ENCODE measurements around the gene XYLT1. TPM values are rescaled to one million over a fixed set of nuclear protein-coding genes. Genes with fewer than 3 reads are reported as not detected.

The XYLT1 gene
- total RNA-seq, 1 experiment from 2014 or later = 1.7 TPM

DNA sequence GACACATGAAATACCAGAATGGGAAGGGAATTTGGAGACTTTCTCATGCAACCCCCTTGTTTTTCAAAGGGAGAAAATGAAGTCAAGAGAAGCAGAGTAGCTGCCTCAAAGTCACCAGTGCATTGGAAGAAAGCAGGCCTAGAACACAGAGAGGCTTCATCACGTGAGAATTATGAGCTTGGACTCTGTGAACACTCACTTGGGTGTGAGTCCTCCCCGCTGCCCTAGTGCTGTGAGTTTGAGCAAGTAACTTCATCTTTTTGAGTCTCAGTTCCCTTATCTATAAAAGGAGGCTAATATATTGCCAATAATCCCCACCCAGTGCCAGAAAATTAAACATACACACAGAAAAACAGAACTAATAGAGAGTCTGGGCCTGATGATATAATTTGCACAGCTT, 315.8 kb downstream of the XYLT1 start:
- Histone ChIP-seq H3K4me2 (no peak overlapping the region), H3K79me2 (ENCODE audit: low read depth) (no peaks in the 10 kb centered on the region), H3K27ac (no peak overlapping the region), H2AFZ (no peak overlapping the region), H3F3A (ENCODE audit: insufficient read depth, low read depth) (no peaks in the 10 kb centered on the region), H3K4me1 (replicated peaks; ENCODE audit: insufficient read depth) (no peaks in the 10 kb centered on the region), H3K36me3 (ENCODE audit: low read depth) (no peaks in the 10 kb centered on the region), H3K9me2 (ENCODE audit: insufficient read depth) (no peaks in the 10 kb centered on the region), H3K27me3 (ENCODE audit: insufficient read depth, low read depth) (0 out of 2 replicates have a peak, but pooled peaks cover 8% of the 10 kb centered on the region), H4K20me1 (ENCODE audit: insufficient read depth) (0 out of 2 replicates have a peak, but pooled peaks cover 4% of the 10 kb centered on the region), H3K4me3 (no peak overlapping the region), H3K9me3 (ENCODE audit: insufficient read depth, low read depth) (no peaks in the 10 kb centered on the region)
- DNase-seq = no peak
- no TSS peak for BruUV-seq (replicated peaks)
- CTCF ChIA-PET = no interaction called here
- POLR2A ChIA-PET (ENCODE audit: unreplicated experiment) = no interaction called here
- TF ChIP-seq, protein P1, sequence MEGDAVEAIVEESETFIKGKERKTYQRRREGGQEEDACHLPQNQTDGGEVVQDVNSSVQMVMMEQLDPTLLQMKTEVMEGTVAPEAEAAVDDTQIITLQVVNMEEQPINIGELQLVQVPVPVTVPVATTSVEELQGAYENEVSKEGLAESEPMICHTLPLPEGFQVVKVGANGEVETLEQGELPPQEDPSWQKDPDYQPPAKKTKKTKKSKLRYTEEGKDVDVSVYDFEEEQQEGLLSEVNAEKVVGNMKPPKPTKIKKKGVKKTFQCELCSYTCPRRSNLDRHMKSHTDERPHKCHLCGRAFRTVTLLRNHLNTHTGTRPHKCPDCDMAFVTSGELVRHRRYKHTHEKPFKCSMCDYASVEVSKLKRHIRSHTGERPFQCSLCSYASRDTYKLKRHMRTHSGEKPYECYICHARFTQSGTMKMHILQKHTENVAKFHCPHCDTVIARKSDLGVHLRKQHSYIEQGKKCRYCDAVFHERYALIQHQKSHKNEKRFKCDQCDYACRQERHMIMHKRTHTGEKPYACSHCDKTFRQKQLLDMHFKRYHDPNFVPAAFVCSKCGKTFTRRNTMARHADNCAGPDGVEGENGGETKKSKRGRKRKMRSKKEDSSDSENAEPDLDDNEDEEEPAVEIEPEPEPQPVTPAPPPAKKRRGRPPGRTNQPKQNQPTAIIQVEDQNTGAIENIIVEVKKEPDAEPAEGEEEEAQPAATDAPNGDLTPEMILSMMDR (conservative IDR thresholded peaks at IDR 0.05) = no peak
- TF ChIP-seq EZH2 (IDR thresholded peaks at IDR 0.05; ENCODE audit: low read depth) = no peak
- intact Hi-C loops (cut with micrococcal nuclease; ENCODE audit: unreplicated experiment) = no loop called here

DNA sequence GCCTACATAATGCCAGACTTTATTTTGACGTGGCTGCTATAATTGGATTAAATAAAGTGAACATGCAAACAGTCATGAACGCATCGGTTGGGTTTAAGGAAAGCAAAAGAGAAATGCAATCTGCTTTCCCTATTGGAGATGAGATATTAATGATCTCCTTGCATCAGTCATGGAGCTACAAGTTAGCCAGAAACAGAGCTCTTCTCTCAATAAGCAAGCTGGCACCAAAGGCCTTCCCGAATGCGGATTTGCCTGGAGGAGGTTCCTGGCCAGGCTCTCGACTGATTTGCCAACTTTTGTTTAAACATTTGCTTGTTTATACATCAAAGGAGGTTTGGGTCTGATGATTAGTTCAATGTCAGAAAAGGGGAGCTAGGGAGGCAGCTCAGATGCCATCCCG, 318.4 kb downstream of the XYLT1 start:
- Histone ChIP-seq H3K4me2 (no peak overlapping the region), H3F3A (ENCODE audit: insufficient read depth, low read depth) (no peaks in the 10 kb centered on the region), H3K4me1 (replicated peaks; ENCODE audit: insufficient read depth) (no peaks in the 10 kb centered on the region), H3K79me2 (ENCODE audit: low read depth) (no peaks in the 10 kb centered on the region), H3K27ac (no peak overlapping the region), H3K9me3 (ENCODE audit: insufficient read depth, low read depth) (no peaks in the 10 kb centered on the region), H2AFZ (no peak overlapping the region), H3K27me3 (ENCODE audit: insufficient read depth, low read depth) (no peaks in the 10 kb centered on the region), H3K36me3 (ENCODE audit: low read depth) (no peaks in the 10 kb centered on the region), H3K9me2 (ENCODE audit: insufficient read depth) (no peaks in the 10 kb centered on the region), H3K4me3 (no peak overlapping the region), H4K20me1 (ENCODE audit: insufficient read depth) (0 out of 2 replicates have a peak, but pooled peaks cover 4% of the 10 kb centered on the region)
- no TSS peak for BruUV-seq (replicated peaks)
- TF ChIP-seq, protein P1 (conservative IDR thresholded peaks at IDR 0.05) = no peak
- TF ChIP-seq EZH2 (IDR thresholded peaks at IDR 0.05; ENCODE audit: low read depth) = no peak
- intact Hi-C loops (cut with micrococcal nuclease; ENCODE audit: unreplicated experiment) = no loop called here
- DNase-seq = no peak
- ChIA-PET POLR2A (ENCODE audit: unreplicated experiment) (no interaction called here), CTCF (no interaction called here)

DNA sequence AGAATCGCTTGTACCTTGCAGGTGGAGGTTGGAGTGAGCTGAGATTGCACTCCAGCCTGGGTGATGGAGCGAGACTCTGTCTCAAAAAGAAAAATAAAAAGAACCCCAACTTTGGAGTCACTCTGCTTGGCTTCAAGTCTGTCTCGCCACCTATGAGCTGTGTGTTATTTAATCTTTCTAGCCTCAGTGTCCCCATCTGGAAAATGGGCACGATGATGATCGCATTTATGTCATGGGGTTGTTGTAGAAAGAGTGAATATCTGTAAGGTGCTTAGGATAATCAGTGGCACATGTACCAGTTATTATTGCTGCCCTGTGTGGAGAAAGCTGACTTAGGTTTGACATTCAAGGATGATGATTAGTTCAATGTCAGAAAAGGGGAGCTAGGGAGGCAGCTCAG, 319.4 kb downstream of the XYLT1 start:
- intact Hi-C loops (cut with micrococcal nuclease; ENCODE audit: unreplicated experiment) = no loop called here
- H3K4me1 ChIP-seq (replicated peaks; ENCODE audit: insufficient read depth) = no peaks in the 10 kb centered on the region
- no peak for DNase-seq
- H3K36me3 ChIP-seq (ENCODE audit: low read depth) = no peaks in the 10 kb centered on the region
- no TSS peak for BruUV-seq (replicated peaks)
- H3K4me3 ChIP-seq = no peak overlapping the region
- no peak overlapping the region for H3K27ac ChIP-seq
- no peaks in the 10 kb centered on the region for H3K9me2 ChIP-seq (ENCODE audit: insufficient read depth)
- TF ChIP-seq EZH2 (IDR thresholded peaks at IDR 0.05; ENCODE audit: low read depth) = no peak
- no peaks in the 10 kb centered on the region for H3K9me3 ChIP-seq (ENCODE audit: insufficient read depth, low read depth)
- no peaks in the 10 kb centered on the region for H3K79me2 ChIP-seq (ENCODE audit: low read depth)
- no peaks in the 10 kb centered on the region for H3K27me3 ChIP-seq (ENCODE audit: insufficient read depth, low read depth)
- ChIA-PET CTCF (no interaction called here), POLR2A (ENCODE audit: unreplicated experiment) (no interaction called here)
- 0 out of 2 replicates have a peak, but pooled peaks cover 4% of the 10 kb centered on the region for H4K20me1 ChIP-seq (ENCODE audit: insufficient read depth)
- H3F3A ChIP-seq (ENCODE audit: insufficient read depth, low read depth) = no peaks in the 10 kb centered on the region
- H3K4me2 ChIP-seq = no peak overlapping the region
- no peak overlapping the region for H2AFZ ChIP-seq

DNA sequence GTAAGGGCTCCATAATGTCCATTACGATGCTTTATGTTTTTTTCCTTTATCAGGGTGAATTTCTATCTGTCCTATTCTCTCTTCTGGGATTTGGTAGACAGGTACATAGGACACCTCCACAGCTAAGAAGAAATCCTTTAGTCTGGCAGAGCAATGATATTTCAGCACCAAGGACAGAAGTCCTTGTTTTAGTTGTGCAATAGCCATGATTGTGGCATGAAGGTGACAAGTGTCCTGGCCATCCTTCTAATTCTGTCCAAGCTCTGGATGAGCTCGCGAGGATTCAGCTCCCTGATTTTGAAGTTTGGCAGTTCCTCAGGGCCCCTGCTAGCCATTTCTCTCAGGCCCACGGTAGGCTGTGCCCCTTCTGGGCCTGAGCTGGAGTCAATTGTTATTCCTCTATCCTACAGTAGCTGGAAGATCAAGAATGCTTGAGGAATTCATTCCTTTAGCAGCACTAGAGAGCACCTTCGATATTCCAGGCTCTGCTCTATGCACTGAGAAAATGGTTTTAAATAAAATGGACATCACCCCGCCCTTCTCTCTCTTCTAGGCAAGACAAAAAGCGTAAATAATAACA, 320.8 kb downstream of the XYLT1 start:
- Histone ChIP-seq H3K9me3 (ENCODE audit: insufficient read depth, low read depth) (no peaks in the 10 kb centered on the region), H3K4me3 (no peak overlapping the region), H3K27me3 (ENCODE audit: insufficient read depth, low read depth) (no peaks in the 10 kb centered on the region), H3K4me1 (replicated peaks; ENCODE audit: insufficient read depth) (no peaks in the 10 kb centered on the region), H3K27ac (no peak overlapping the region), H3K36me3 (ENCODE audit: low read depth) (no peaks in the 10 kb centered on the region), H3K79me2 (ENCODE audit: low read depth) (no peaks in the 10 kb centered on the region), H3F3A (ENCODE audit: insufficient read depth, low read depth) (no peaks in the 10 kb centered on the region), H2AFZ (no peak overlapping the region), H3K9me2 (ENCODE audit: insufficient read depth) (no peaks in the 10 kb centered on the region), H3K4me2 (no peak overlapping the region), H4K20me1 (ENCODE audit: insufficient read depth) (0 out of 2 replicates have a peak, but pooled peaks cover 4% of the 10 kb centered on the region)
- DNase-seq = no peak
- intact Hi-C loops (cut with micrococcal nuclease; ENCODE audit: unreplicated experiment) = no loop called here
- CTCF ChIA-PET = no interaction called here
- BruUV-seq (replicated peaks) = no TSS peak
- TF ChIP-seq, protein P1 (conservative IDR thresholded peaks at IDR 0.05) = no peak
- no peak for TF ChIP-seq EZH2 (IDR thresholded peaks at IDR 0.05; ENCODE audit: low read depth)
- POLR2A ChIA-PET (ENCODE audit: unreplicated experiment) = no interaction called here

Data from PC-9 (cell line).